ENCODE measurements around the gene MNT.

- no peak for TF ChIP-seq POLR2AphosphoS5 (IDR thresholded peaks at IDR 0.05; ENCODE audit: borderline replicate concordance, low read depth, low read length)
- TF ChIP-seq EZH2 (IDR thresholded peaks at IDR 0.05) = no peak
Observed at GRCh38 chr17:2369039-2369438, 31.8 kb downstream of the MNT start.

All from SK-N-MC (cell line).